WTC11 (cell line): ENCODE measurements around the gene SART3. TPM values are rescaled to one million over a fixed set of nuclear protein-coding genes. Genes with fewer than 3 reads are reported as not detected.
"Not testable (repeated sequence)": the region's sequence is repeated elsewhere in the genome, so short reads cannot be mapped to it uniquely, and the experiment has no call there.

Source experiments
- ATAC-seq: fragments of 200-7000 bp; cut with Tn5 transposase; 2 replicates; pipeline ENCODE4 v1.10.0; 2021; ENCODE audit warnings: mild to moderate bottlenecking, moderate library complexity
- CTCF ChIA-PET: fragments of 300-600 bp; sonication (Branson Sonifier 250); formaldehyde crosslinking; loops from one replicate; lab custom pipeline; 2021; ENCODE audit warnings: antibody characterized with exemption; lab: Charles Lee
- POLR2A ChIA-PET: fragments of 350-600 bp; sonication (Branson Sonifier 250); formaldehyde crosslinking; loops from one replicate; lab custom pipeline; 2021; ENCODE audit warnings: antibody characterized with exemption; lab: Charles Lee
- DNase-seq: peaks from one replicate; pipeline ENCODE4 v3.0.0; 2021; ENCODE audit warnings: low spot score
- H3K27ac Mint-ChIP-seq: 2 replicates; pipeline ENCODE4 v1.8.0; 2021; ENCODE audit warnings: mixed read lengths
- H3K27me3 Mint-ChIP-seq: 2 replicates; pipeline ENCODE4 v1.8.0; 2021; ENCODE audit warnings: low read depth, mild to moderate bottlenecking, moderate library complexity, mixed read lengths
- H3K36me3 Mint-ChIP-seq: 2 replicates; pipeline ENCODE4 v1.8.0; 2021; ENCODE audit warnings: mixed read lengths
- H3K4me1 Mint-ChIP-seq: 2 replicates; pipeline ENCODE4 v1.8.0; 2022; ENCODE audit warnings: mixed read lengths
- H3K4me3 Mint-ChIP-seq: 2 replicates; pipeline ENCODE4 v1.8.0; 2021; ENCODE audit warnings: mild to moderate bottlenecking, moderate library complexity, mixed read lengths
- H3K9me3 Mint-ChIP-seq: 2 replicates; pipeline ENCODE4 v1.8.0; 2021; ENCODE audit warnings: mixed read lengths
- CBFB ChIP-seq: sonication (generic); formaldehyde crosslinking; IDR thresholded peaks from 2 replicates; pipeline ENCODE4 v1.8.1; 2022; ENCODE audit warnings: mild to moderate bottlenecking, low read depth, missing genetic modification reagents
- CREM ChIP-seq: sonication (generic); formaldehyde crosslinking; IDR thresholded peaks from 2 replicates; pipeline ENCODE4 v1.8.1; 2022; ENCODE audit warnings: mild to moderate bottlenecking, missing genetic modification reagents, moderate library complexity
- FOXP1 ChIP-seq: sonication (generic); formaldehyde crosslinking; IDR thresholded peaks from 2 replicates; pipeline ENCODE4 v1.8.0; 2022; ENCODE audit warnings: missing genetic modification reagents, mild to moderate bottlenecking, moderate library complexity, borderline replicate concordance
- GABPB1 ChIP-seq: sonication (generic); formaldehyde crosslinking; IDR thresholded peaks from 2 replicates; pipeline ENCODE4 v1.8.1; 2023; ENCODE audit warnings: mild to moderate bottlenecking, missing genetic modification reagents
- GTF2I ChIP-seq: fragments of 250-450 bp; sonication (Bioruptor Pico); conservative IDR thresholded peaks from 2 replicates; pipeline ENCODE4 v1.4.0; 2021; ENCODE audit warnings: mild to moderate bottlenecking
- IRF2 ChIP-seq: sonication (generic); formaldehyde crosslinking; IDR thresholded peaks from 2 replicates; pipeline ENCODE4 v1.8.0; 2022; ENCODE audit warnings: low read depth, missing genetic modification reagents, borderline replicate concordance
- NFE2L1 ChIP-seq: sonication (generic); formaldehyde crosslinking; IDR thresholded peaks from 2 replicates; pipeline ENCODE4 v1.8.1; 2023; ENCODE audit warnings: missing genetic modification reagents
- NFYB ChIP-seq: sonication (generic); formaldehyde crosslinking; conservative IDR thresholded peaks from 2 replicates; pipeline ENCODE4 v1.8.0; 2022; ENCODE audit warnings: low read depth, missing genetic modification reagents
- NR3C1 ChIP-seq: sonication (generic); formaldehyde crosslinking; conservative IDR thresholded peaks from 2 replicates; pipeline ENCODE4 v1.8.1; 2023; ENCODE audit warnings: low read depth, mild to moderate bottlenecking, missing genetic modification reagents
- OVOL2 ChIP-seq: fragments of 250-450 bp; sonication (Bioruptor Pico); IDR thresholded peaks from 2 replicates; pipeline ENCODE4 v1.9.0; 2021; ENCODE audit warnings: mild to moderate bottlenecking, borderline replicate concordance
- SMAD4 ChIP-seq: sonication (generic); formaldehyde crosslinking; IDR thresholded peaks from 2 replicates; pipeline ENCODE4 v1.8.0; 2022; ENCODE audit warnings: mild to moderate bottlenecking, missing genetic modification reagents
- SOX15 ChIP-seq: fragments of 250-450 bp; sonication (Bioruptor Pico); IDR thresholded peaks from 2 replicates; pipeline ENCODE4 v1.9.0; 2021; ENCODE audit warnings: mild to moderate bottlenecking
- ZNF317 ChIP-seq: sonication (generic); formaldehyde crosslinking; IDR thresholded peaks from 2 replicates; pipeline ENCODE4 v1.8.1; 2023; ENCODE audit warnings: low read depth, mild to moderate bottlenecking, moderate library complexity, missing genetic modification reagents, borderline replicate concordance
- ZNF396 ChIP-seq: fragments of 250-450 bp; sonication (Bioruptor Pico); IDR thresholded peaks from 2 replicates; pipeline ENCODE4 v1.8.0; 2021; ENCODE audit warnings: mild to moderate bottlenecking, moderate library complexity, borderline replicate concordance
- ZNF671 ChIP-seq: fragments of 250-450 bp; sonication (Bioruptor Pico); IDR thresholded peaks from 2 replicates; pipeline ENCODE4 v1.8.0; 2021; ENCODE audit warnings: mild to moderate bottlenecking
- total RNA-seq: library from RNA; stranded (reverse); gene quantifications from 3 replicates; pipeline ENCODE4 v1.2.3, GENCODE V29; 2021
- TF ChIP-seq, protein P1 (sequence below): fragments of 250-450 bp; sonication (Bioruptor Pico); IDR thresholded peaks from 2 replicates; pipeline ENCODE4 v1.8.0; 2021; ENCODE audit warnings: mild to moderate bottlenecking
- TF ChIP-seq, protein P2 (sequence below): sonication (generic); formaldehyde crosslinking; IDR thresholded peaks from 2 replicates; pipeline ENCODE4 v1.8.1; 2023; ENCODE audit warnings: mild to moderate bottlenecking, missing genetic modification reagents, moderate library complexity
- TF ChIP-seq, protein P3 (sequence below): sonication (generic); formaldehyde crosslinking; IDR thresholded peaks from 2 replicates; pipeline ENCODE4 v1.8.0; 2022; ENCODE audit warnings: mild to moderate bottlenecking, missing genetic modification reagents
- TF ChIP-seq, protein P4 (sequence below): sonication (generic); formaldehyde crosslinking; IDR thresholded peaks from 2 replicates; pipeline ENCODE4 v1.8.0; 2022; ENCODE audit warnings: mild to moderate bottlenecking, missing genetic modification reagents
- TF ChIP-seq, protein P5 (sequence below): sonication (generic); formaldehyde crosslinking; IDR thresholded peaks from 2 replicates; pipeline ENCODE4 v1.8.0; 2023; ENCODE audit warnings: mild to moderate bottlenecking, missing genetic modification reagents
- TF ChIP-seq, protein P6 (sequence below): fragments of 250-450 bp; sonication (Bioruptor Pico); IDR thresholded peaks from 2 replicates; pipeline ENCODE4 v1.9.0; 2021; ENCODE audit warnings: mild to moderate bottlenecking, borderline replicate concordance

Gene SART3
- total RNA-seq, 1 experiment from 2014 or later: 91.2 TPM

DNA sequence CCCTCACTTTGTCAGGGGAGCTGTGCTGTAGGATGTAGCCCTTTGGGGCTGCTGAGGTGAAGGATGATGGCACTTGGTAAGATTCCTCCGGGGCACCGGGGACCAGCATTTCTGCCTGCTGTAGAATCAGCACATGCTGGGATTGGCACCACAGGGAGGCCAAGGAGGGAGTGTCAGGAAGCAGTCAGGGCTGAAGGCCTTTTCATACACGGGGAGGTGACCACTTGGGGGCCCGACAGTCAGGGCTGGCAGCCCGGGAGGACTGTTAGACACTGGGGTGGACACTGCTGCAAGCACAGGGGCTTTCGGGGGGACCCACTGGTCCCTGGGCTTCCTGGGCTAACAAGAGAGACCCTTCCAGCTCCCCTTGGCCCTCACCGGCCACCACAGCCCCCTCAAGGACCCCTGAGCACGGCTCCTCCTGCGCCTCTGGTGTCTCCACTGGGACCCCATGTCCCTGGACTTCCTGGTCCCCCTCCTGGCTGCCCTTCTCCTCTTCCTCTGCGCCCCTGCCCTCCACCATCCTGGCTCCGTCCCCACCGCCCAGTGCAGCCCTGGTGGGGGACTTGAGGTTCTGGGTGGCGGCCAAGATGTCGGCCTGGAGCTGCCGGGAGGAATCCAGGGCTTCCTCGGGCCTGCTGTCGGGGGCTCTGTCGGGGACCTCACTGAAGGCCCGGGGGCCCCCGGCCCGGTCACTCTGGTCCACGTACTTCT lies 30.5 kb upstream of the SART3 start:
- H3K36me3 Mint-ChIP-seq: no peaks in the 10 kb centered on the region
- ATAC-seq (no peak), DNase-seq (no peak)
- no peak overlapping the region for H3K27ac Mint-ChIP-seq
- H3K4me3 Mint-ChIP-seq: no peak overlapping the region
- TF ChIP-seq IRF2 (CRISPR knock-in tag) (no peak), ZNF671 (no peak), GTF2I (CRISPR knock-in tag) (no peak), NFYB (CRISPR knock-in tag) (no peak), CREM (no peak), CBFB (no peak), ZNF396 (CRISPR knock-in tag) (no peak), GABPB1 (CRISPR knock-in tag) (no peak), ZNF317 (no peak)
- TF ChIP-seq, protein P1, sequence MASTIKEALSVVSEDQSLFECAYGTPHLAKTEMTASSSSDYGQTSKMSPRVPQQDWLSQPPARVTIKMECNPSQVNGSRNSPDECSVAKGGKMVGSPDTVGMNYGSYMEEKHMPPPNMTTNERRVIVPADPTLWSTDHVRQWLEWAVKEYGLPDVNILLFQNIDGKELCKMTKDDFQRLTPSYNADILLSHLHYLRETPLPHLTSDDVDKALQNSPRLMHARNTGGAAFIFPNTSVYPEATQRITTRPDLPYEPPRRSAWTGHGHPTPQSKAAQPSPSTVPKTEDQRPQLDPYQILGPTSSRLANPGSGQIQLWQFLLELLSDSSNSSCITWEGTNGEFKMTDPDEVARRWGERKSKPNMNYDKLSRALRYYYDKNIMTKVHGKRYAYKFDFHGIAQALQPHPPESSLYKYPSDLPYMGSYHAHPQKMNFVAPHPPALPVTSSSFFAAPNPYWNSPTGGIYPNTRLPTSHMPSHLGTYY (CRISPR knock-in tag): no peak
- TF ChIP-seq, protein P2, sequence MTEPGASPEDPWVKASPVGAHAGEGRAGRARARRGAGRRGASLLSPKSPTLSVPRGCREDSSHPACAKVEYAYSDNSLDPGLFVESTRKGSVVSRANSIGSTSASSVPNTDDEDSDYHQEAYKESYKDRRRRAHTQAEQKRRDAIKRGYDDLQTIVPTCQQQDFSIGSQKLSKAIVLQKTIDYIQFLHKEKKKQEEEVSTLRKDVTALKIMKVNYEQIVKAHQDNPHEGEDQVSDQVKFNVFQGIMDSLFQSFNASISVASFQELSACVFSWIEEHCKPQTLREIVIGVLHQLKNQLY (CRISPR knock-in tag): no peak
- TF ChIP-seq, protein P3, sequence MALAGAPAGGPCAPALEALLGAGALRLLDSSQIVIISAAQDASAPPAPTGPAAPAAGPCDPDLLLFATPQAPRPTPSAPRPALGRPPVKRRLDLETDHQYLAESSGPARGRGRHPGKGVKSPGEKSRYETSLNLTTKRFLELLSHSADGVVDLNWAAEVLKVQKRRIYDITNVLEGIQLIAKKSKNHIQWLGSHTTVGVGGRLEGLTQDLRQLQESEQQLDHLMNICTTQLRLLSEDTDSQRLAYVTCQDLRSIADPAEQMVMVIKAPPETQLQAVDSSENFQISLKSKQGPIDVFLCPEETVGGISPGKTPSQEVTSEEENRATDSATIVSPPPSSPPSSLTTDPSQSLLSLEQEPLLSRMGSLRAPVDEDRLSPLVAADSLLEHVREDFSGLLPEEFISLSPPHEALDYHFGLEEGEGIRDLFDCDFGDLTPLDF (CRISPR knock-in tag): no peak
- TF ChIP-seq, protein P4, sequence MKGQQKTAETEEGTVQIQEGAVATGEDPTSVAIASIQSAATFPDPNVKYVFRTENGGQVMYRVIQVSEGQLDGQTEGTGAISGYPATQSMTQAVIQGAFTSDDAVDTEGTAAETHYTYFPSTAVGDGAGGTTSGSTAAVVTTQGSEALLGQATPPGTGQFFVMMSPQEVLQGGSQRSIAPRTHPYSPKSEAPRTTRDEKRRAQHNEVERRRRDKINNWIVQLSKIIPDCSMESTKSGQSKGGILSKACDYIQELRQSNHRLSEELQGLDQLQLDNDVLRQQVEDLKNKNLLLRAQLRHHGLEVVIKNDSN (CRISPR knock-in tag): no peak
- H3K9me3 Mint-ChIP-seq: no peaks in the 10 kb centered on the region
- H3K4me1 Mint-ChIP-seq: peaks cover 12% of the 10 kb centered on the region
- POLR2A ChIA-PET: no interaction called here
- CTCF ChIA-PET: no interaction called here
- no peaks in the 10 kb centered on the region for H3K27me3 Mint-ChIP-seq

DNA sequence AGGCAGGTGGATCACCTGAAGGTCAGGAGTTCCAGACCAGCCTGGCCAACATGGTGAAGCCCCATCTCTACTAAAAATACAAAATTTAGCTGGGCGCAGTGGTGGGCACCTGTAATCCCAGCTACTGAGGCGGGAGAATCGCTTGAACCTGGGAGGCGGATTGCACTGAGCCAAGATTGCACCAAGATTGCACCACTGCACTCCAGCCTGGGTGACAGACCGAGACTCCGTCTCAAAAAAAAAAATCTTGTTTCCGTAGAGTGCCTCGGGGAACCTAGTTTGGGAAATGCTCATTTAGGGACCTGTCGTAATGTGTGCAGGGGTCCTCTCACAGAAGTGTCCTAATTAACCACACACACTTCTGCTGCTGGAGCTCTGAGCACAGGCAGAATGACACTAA lies 29.5 kb upstream of the SART3 start:
- H3K27me3 Mint-ChIP-seq, ATAC-seq, H3K36me3 Mint-ChIP-seq, POLR2A ChIA-PET, DNase-seq, H3K27ac Mint-ChIP-seq, H3K9me3 Mint-ChIP-seq, H3K4me3 Mint-ChIP-seq: not testable (repeated sequence)
- H3K4me1 Mint-ChIP-seq: peaks cover 12% of the 10 kb centered on the region
- CTCF ChIA-PET: interaction anchor here (0.5 to 1.0 kb wide), 2 partner anchors 28 to 56 kb away, joined by 4 read pairs; no protein-coding TSS in a partner anchor

DNA sequence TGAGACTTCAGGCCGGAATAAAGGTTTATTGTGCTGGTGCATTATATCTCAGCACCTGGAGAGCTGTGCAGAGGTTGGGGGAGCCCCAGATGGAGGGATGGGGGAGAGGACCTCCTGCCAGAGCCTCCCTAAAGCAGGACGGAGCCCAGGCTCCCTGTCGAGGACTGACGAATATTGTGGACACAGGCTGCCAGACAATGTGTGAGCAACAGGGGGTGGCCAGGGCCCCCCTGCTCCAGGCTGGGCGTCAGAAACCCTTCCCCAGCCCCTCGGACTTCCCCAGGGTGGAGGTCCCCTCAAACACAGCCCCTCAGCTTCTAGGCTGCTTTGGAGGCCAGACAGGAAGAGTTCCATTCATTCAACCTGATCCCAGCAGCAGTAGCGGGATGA lies 28.9 kb upstream of the SART3 start:
- ChIA-PET CTCF (interaction anchor here (0.6 to 1.3 kb wide), 3 partner anchors 13 to 212 kb away, joined by 3 to 5 read pairs (median 4); no protein-coding TSS in a partner anchor), POLR2A (no interaction called here)
- DNase-seq (no peak), ATAC-seq (no peak)
- Mint-ChIP-seq H3K27ac (no peak overlapping the region), H3K36me3 (no peaks in the 10 kb centered on the region), H3K4me3 (no peak overlapping the region), H3K9me3 (no peaks in the 10 kb centered on the region), H3K27me3 (no peaks in the 10 kb centered on the region), H3K4me1 (peaks cover 12% of the 10 kb centered on the region)
- TF ChIP-seq SOX15 (no peak), OVOL2 (no peak), FOXP1 (CRISPR knock-in tag) (no peak), SMAD4 (CRISPR knock-in tag) (no peak), ZNF396 (CRISPR knock-in tag) (no peak), NFE2L1 (no peak), NR3C1 (CRISPR knock-in tag) (no peak)
- TF ChIP-seq, protein P5, sequence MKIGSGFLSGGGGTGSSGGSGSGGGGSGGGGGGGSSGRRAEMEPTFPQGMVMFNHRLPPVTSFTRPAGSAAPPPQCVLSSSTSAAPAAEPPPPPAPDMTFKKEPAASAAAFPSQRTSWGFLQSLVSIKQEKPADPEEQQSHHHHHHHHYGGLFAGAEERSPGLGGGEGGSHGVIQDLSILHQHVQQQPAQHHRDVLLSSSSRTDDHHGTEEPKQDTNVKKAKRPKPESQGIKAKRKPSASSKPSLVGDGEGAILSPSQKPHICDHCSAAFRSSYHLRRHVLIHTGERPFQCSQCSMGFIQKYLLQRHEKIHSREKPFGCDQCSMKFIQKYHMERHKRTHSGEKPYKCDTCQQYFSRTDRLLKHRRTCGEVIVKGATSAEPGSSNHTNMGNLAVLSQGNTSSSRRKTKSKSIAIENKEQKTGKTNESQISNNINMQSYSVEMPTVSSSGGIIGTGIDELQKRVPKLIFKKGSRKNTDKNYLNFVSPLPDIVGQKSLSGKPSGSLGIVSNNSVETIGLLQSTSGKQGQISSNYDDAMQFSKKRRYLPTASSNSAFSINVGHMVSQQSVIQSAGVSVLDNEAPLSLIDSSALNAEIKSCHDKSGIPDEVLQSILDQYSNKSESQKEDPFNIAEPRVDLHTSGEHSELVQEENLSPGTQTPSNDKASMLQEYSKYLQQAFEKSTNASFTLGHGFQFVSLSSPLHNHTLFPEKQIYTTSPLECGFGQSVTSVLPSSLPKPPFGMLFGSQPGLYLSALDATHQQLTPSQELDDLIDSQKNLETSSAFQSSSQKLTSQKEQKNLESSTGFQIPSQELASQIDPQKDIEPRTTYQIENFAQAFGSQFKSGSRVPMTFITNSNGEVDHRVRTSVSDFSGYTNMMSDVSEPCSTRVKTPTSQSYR (CRISPR knock-in tag): no peak
- TF ChIP-seq, protein P6, sequence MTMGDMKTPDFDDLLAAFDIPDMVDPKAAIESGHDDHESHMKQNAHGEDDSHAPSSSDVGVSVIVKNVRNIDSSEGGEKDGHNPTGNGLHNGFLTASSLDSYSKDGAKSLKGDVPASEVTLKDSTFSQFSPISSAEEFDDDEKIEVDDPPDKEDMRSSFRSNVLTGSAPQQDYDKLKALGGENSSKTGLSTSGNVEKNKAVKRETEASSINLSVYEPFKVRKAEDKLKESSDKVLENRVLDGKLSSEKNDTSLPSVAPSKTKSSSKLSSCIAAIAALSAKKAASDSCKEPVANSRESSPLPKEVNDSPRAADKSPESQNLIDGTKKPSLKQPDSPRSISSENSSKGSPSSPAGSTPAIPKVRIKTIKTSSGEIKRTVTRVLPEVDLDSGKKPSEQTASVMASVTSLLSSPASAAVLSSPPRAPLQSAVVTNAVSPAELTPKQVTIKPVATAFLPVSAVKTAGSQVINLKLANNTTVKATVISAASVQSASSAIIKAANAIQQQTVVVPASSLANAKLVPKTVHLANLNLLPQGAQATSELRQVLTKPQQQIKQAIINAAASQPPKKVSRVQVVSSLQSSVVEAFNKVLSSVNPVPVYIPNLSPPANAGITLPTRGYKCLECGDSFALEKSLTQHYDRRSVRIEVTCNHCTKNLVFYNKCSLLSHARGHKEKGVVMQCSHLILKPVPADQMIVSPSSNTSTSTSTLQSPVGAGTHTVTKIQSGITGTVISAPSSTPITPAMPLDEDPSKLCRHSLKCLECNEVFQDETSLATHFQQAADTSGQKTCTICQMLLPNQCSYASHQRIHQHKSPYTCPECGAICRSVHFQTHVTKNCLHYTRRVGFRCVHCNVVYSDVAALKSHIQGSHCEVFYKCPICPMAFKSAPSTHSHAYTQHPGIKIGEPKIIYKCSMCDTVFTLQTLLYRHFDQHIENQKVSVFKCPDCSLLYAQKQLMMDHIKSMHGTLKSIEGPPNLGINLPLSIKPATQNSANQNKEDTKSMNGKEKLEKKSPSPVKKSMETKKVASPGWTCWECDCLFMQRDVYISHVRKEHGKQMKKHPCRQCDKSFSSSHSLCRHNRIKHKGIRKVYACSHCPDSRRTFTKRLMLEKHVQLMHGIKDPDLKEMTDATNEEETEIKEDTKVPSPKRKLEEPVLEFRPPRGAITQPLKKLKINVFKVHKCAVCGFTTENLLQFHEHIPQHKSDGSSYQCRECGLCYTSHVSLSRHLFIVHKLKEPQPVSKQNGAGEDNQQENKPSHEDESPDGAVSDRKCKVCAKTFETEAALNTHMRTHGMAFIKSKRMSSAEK (CRISPR knock-in tag): no peak
